ENCODE results near the gene N4BP2. TPM values are rescaled to one million over a fixed set of nuclear protein-coding genes. Genes with fewer than 3 reads are reported as not detected.

The N4BP2 gene
- total and polyA plus RNA-seq, 10 donors: 1.3 to 18.7 (median 12.3) TPM

- intact Hi-C loops (cut with DNase I; ENCODE audit: low total_unique reads): no loop called here
- no peaks in the 10 kb centered on the region for H3K4me1 ChIP-seq
- no peak for DNase-seq
- H3K27me3 ChIP-seq (replicated peaks in 1 of 7): no peaks in the 10 kb centered on the region
- H3K4me3 ChIP-seq: no peak overlapping the region
- H3K36me3 ChIP-seq: peaks cover 0 to 8% (median 0%) of the 10 kb centered on the region in 6 donors
- 87 to 94% (median 91%) methylated on average over 3 of the region's 3 CpGs for WGBS, 5 donors
- no peak overlapping the region for H3K27ac ChIP-seq
- TF ChIP-seq POLR2A (IDR thresholded peaks at IDR 0.05) (no peak), POLR2AphosphoS5 (IDR thresholded peaks at IDR 0.05) (no peak), CTCF (IDR thresholded peaks at IDR 0.05 in 8 of 11, conservative IDR thresholded peaks at IDR 0.05 in 3 of 11) (no peak)
- H3K9me3 ChIP-seq: peaks cover 0 to 18% (median 13%) of the 10 kb centered on the region in 8 donors
Measured at GRCh38 chr4:40164459-40164858, 107.8 kb downstream of the N4BP2 start.

- H3K4me1 ChIP-seq: no peaks in the 10 kb centered on the region
- H3K9me3 ChIP-seq: peaks cover 0 to 18% (median 13%) of the 10 kb centered on the region in 8 donors
- no peak overlapping the region for H3K27ac ChIP-seq
- no peak overlapping the region for H3K4me3 ChIP-seq
- 93 to 100% (median 95%) methylated on average over 1 of the region's 1 CpG for WGBS, 5 donors
- no peaks in the 10 kb centered on the region for H3K27me3 ChIP-seq (replicated peaks in 1 of 7)
- H3K36me3 ChIP-seq: peaks cover 0 to 8% (median 0%) of the 10 kb centered on the region in 6 donors
- intact Hi-C loops (cut with DNase I; ENCODE audit: low total_unique reads): no loop called here
- TF ChIP-seq POLR2A (IDR thresholded peaks at IDR 0.05) (no peak), POLR2AphosphoS5 (IDR thresholded peaks at IDR 0.05) (no peak), CTCF (IDR thresholded peaks at IDR 0.05 in 8 of 11, conservative IDR thresholded peaks at IDR 0.05 in 3 of 11) (no peak)
- no peak for DNase-seq
Measured at GRCh38 chr4:40165916-40166315, 109.3 kb downstream of the N4BP2 start.

GRCh38 chr4:40168070-40168469, 111.4 kb downstream of the N4BP2 start:
- peaks cover 0 to 3% (median 0%) of the 10 kb centered on the region in 6 donors for H3K36me3 ChIP-seq
- DNase-seq: no peak
- H3K4me3 ChIP-seq: no peak overlapping the region
- H3K9me3 ChIP-seq: peaks cover 0 to 18% (median 13%) of the 10 kb centered on the region in 8 donors
- H3K27ac ChIP-seq: no peak overlapping the region
- no peaks in the 10 kb centered on the region for H3K27me3 ChIP-seq (replicated peaks in 1 of 7)
- intact Hi-C loops (cut with DNase I; ENCODE audit: low total_unique reads): no loop called here
- peaks cover 0 to 9% (median 3%) of the 10 kb centered on the region in 6 donors for H3K4me1 ChIP-seq
- TF ChIP-seq POLR2AphosphoS5 (IDR thresholded peaks at IDR 0.05): no peak
- no peak for TF ChIP-seq CTCF (IDR thresholded peaks at IDR 0.05 in 8 of 11, conservative IDR thresholded peaks at IDR 0.05 in 3 of 11)
- TF ChIP-seq POLR2A (IDR thresholded peaks at IDR 0.05): no peak

GRCh38 chr4:40170588-40170987, 113.9 kb downstream of the N4BP2 start:
- Histone ChIP-seq H3K27ac (no peak overlapping the region), H3K27me3 (replicated peaks in 1 of 7) (no peaks in the 10 kb centered on the region), H3K36me3 (peaks cover 0 to 3% (median 0%) of the 10 kb centered on the region in 6 donors), H3K9me3 (peaks cover 0 to 18% (median 13%) of the 10 kb centered on the region in 8 donors), H3K4me1 (peaks cover 0 to 30% (median 16%) of the 10 kb centered on the region in 6 donors), H3K4me3 (no peak overlapping the region)
- TF ChIP-seq CTCF (IDR thresholded peaks at IDR 0.05 in 8 of 11, conservative IDR thresholded peaks at IDR 0.05 in 3 of 11): no peak
- intact Hi-C loops (cut with DNase I; ENCODE audit: low total_unique reads): no loop called here
- DNase-seq: no peak
